DND-41 (cell line): Measurements from ENCODE around the gene PPM1N.

Source experiments
- ATAC-seq: fragments of 200-7000 bp; cut with Tn5 transposase; 3 replicates; pipeline ENCODE4 v1.9.1; 2021; ENCODE audit warnings: low read depth; ENCODE audit not compliant: insufficient read depth
- DNase-seq: peaks from one replicate; pipeline ENCODE4 v3.0.0-alpha.2; 2020
- H2AFZ ChIP-seq: 2 replicates; pipeline ENCODE4 v1.6.0; 2012; ENCODE audit warnings: low read depth, low read length
- H3K27ac ChIP-seq: 2 replicates; pipeline ENCODE4 v1.5.1; 2012; ENCODE audit warnings: low read length, inconsistent platforms
- H3K27me3 ChIP-seq: fragments of 200-600 bp; sonication (generic); 2 replicates; pipeline ENCODE4 v1.6.0; 2012; ENCODE audit warnings: low read length, mild to moderate bottlenecking, inconsistent platforms; ENCODE audit not compliant: insufficient read depth, poor library complexity
- H3K36me3 ChIP-seq: 2 replicates; pipeline ENCODE4 v1.5.1; 2012; ENCODE audit warnings: low read length, inconsistent platforms; ENCODE audit not compliant: insufficient read depth
- H3K4me1 ChIP-seq: 2 replicates; pipeline ENCODE4 v1.5.1; 2012; ENCODE audit warnings: mild to moderate bottlenecking, low read length; ENCODE audit not compliant: insufficient read depth
- H3K4me2 ChIP-seq: 2 replicates; pipeline ENCODE4 v1.6.0; 2012; ENCODE audit warnings: mild to moderate bottlenecking, moderate library complexity, low read length, inconsistent platforms; ENCODE audit not compliant: insufficient read depth
- H3K4me3 ChIP-seq, 2 experiments: fragments of 200-600 bp in 1 of 2; shearing (Covaris generic) in 1 of 2; 2 replicates each; pipeline ENCODE4 v1.5.1; 2012 to 2016; ENCODE audit warnings: inconsistent platforms in 2 of 2, low read length in 2 of 2, mild to moderate bottlenecking in 2 of 2, low read depth in 1 of 2, moderate library complexity in 1 of 2
- H3K79me2 ChIP-seq: 2 replicates; pipeline ENCODE4 v1.6.0; 2012; ENCODE audit warnings: low read length, inconsistent platforms; ENCODE audit not compliant: insufficient read depth
- H3K9ac ChIP-seq: 2 replicates; pipeline ENCODE4 v1.6.0; 2012; ENCODE audit warnings: low read depth, mild to moderate bottlenecking, inconsistent platforms, low read length, moderate library complexity
- H3K9me3 ChIP-seq: 2 replicates; pipeline ENCODE4 v1.5.1; 2012; ENCODE audit warnings: low read length, moderate library complexity, mild to moderate bottlenecking, inconsistent platforms; ENCODE audit not compliant: insufficient read depth, severe bottlenecking
- H4K20me1 ChIP-seq: 2 replicates; pipeline ENCODE4 v1.6.0; 2012; ENCODE audit warnings: low read length; ENCODE audit not compliant: insufficient read depth
- EZH2 ChIP-seq: IDR thresholded peaks from 3 replicates; pipeline ENCODE4 v1.6.1; 2012; ENCODE audit warnings: borderline replicate concordance, low read depth, mild to moderate bottlenecking, moderate library complexity, low read length, inconsistent platforms; ENCODE audit not compliant: severe bottlenecking
- TF ChIP-seq, protein P1 (sequence below): IDR thresholded peaks from 2 replicates; pipeline ENCODE4 v1.5.1; 2012; ENCODE audit warnings: borderline replicate concordance, low read length, moderate library complexity, mild to moderate bottlenecking; ENCODE audit not compliant: poor library complexity, severe bottlenecking; ENCODE audit errors: extremely low read depth

PPM1N gene

DNA sequence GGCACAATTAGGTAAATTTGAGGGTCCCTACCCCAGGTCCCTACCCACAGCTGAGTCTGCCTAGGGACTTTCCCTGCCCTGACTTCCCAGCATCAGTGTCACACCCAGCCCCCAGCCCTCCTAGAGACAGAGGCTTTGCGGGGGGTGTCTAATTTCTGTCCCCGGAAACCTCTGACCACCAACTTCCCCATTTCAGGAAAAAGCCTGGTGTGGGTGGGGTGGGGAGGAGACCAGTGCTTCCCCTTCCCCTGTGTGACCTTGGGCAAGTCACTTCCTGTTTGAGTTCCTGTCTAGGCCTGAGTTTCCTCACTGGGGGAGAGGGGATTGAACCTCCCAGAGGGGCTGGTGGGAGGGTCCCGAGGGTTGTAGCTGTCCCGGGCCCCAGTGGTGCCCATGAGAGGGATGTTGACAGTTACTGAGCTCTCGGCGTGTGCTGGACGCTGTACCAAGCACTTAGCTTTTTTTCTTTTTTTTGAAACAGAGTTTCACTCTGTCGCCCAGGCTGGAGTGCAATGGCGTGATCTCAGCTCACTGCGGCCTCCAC, 16.9 kb downstream of the PPM1N start:
- H3K4me1 ChIP-seq, result no peaks in the 10 kb centered on the region
- H3K79me2 ChIP-seq, result peaks cover 8% of the 10 kb centered on the region
- DNase-seq (no peak), ATAC-seq (no peak)
- no peak overlapping the region for H2AFZ ChIP-seq
- H3K4me2 ChIP-seq, result no peak overlapping the region
- no peak overlapping the region for H3K4me3 ChIP-seq
- no peak overlapping the region for H3K27ac ChIP-seq
- H3K9ac ChIP-seq, result no peak overlapping the region
- no peaks in the 10 kb centered on the region for H3K9me3 ChIP-seq
- TF ChIP-seq, protein P1, sequence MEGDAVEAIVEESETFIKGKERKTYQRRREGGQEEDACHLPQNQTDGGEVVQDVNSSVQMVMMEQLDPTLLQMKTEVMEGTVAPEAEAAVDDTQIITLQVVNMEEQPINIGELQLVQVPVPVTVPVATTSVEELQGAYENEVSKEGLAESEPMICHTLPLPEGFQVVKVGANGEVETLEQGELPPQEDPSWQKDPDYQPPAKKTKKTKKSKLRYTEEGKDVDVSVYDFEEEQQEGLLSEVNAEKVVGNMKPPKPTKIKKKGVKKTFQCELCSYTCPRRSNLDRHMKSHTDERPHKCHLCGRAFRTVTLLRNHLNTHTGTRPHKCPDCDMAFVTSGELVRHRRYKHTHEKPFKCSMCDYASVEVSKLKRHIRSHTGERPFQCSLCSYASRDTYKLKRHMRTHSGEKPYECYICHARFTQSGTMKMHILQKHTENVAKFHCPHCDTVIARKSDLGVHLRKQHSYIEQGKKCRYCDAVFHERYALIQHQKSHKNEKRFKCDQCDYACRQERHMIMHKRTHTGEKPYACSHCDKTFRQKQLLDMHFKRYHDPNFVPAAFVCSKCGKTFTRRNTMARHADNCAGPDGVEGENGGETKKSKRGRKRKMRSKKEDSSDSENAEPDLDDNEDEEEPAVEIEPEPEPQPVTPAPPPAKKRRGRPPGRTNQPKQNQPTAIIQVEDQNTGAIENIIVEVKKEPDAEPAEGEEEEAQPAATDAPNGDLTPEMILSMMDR, result no peak
- no peak for TF ChIP-seq EZH2
- H3K27me3 ChIP-seq, result no peaks in the 10 kb centered on the region
- peaks cover 12% of the 10 kb centered on the region for H3K36me3 ChIP-seq
- peaks cover 17% of the 10 kb centered on the region; the same call in 1 of the 2 replicates for H4K20me1 ChIP-seq

DNA sequence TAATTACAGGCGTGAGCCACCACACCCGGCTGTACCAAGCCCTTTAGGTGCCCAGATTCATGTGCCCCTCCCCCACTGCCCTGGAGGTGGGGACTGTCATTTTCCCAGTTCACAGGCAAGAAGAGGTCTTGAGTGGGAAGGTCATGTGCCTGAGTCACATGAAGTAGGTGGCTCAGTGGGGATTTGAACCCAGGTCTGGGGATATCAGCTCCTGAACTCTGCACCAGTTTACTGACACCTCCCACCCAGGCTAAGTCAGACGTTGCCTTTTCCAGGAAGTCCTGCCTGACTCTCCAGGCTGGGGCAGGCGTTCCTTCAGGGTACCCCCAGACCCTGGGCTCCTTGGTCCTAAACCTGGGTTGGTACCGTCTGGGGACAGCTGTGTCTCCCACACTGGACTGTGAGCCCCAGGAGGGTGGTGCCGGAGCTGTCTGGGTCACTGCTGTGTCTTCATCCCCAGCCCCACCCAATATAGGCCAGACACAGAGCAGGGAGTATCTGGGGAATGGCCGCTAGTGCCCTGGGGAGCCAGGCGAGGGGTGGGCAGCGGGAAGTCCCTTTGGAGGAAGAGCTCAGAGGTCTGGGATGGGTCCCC, 17.7 kb downstream of the PPM1N start:
- Histone ChIP-seq H3K4me2 (no peak overlapping the region), H3K9me3 (no peaks in the 10 kb centered on the region), H4K20me1 (peaks cover 17% of the 10 kb centered on the region; the same call in 1 of the 2 replicates), H3K27me3 (no peaks in the 10 kb centered on the region), H3K27ac (no peak overlapping the region), H3K9ac (no peak overlapping the region), H2AFZ (no peak overlapping the region), H3K79me2 (peaks cover 8% of the 10 kb centered on the region), H3K4me1 (no peaks in the 10 kb centered on the region), H3K4me3 (no peak overlapping the region), H3K36me3 (peaks cover 15% of the 10 kb centered on the region)
- TF ChIP-seq EZH2, result no peak
- TF ChIP-seq, protein P1, result no peak
- DNase-seq, result no peak
- no peak for ATAC-seq

DNA sequence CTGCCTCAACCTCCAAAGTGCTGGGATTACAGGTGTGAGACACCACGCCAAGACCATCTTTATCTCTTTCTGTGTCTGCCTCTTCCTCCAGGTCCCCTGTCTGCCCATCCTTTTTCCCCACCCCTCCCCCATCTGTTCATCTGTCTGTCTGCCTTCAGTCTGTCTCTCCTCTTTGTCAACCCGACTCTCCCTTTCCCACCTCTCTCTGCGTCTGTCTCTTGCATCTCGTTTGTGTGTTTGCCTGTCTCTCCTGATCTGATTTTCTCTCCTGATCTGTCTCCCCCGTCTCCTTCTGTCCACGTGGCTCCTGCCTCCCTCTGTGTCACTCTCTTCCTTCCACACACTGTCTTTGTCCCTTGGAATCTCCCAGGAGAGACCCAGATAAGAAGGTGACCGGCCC, 19.0 kb downstream of the PPM1N start:
- ATAC-seq (no peak), DNase-seq (no peak)
- no peaks in the 10 kb centered on the region for H3K4me1 ChIP-seq
- H3K4me2 ChIP-seq, result no peak overlapping the region
- no peak overlapping the region for H3K4me3 ChIP-seq
- no peak overlapping the region for H3K9ac ChIP-seq
- H4K20me1 ChIP-seq, result peaks cover 11% of the 10 kb centered on the region; the same call in 1 of the 2 replicates
- no peak for TF ChIP-seq EZH2
- TF ChIP-seq, protein P1, result no peak
- H3K36me3 ChIP-seq, result peaks cover 17% of the 10 kb centered on the region
- no peaks in the 10 kb centered on the region for H3K27me3 ChIP-seq
- no peak overlapping the region for H3K27ac ChIP-seq
- H3K9me3 ChIP-seq, result no peaks in the 10 kb centered on the region
- no peak overlapping the region for H2AFZ ChIP-seq
- peaks cover 3% of the 10 kb centered on the region; the same call in 1 of the 2 replicates for H3K79me2 ChIP-seq
